Astrocyte (in vitro differentiated cells and primary cell): Measurements from ENCODE around the gene HPS5. TPM values are rescaled to one million over a fixed set of nuclear protein-coding genes. Genes with fewer than 3 reads are reported as not detected.

Experiments used
- DNase-seq: peaks from one replicate; pipeline ENCODE4 v3.0.0-alpha.2; 2010; ENCODE audit warnings: low read depth
- FAIRE-seq: peaks from 2 replicates; lab custom pipeline; 2011; peaks lifted over from hg19 to GRCh38; lab: Jason Lieb, UNC
- H2AFZ ChIP-seq: 2 replicates; pipeline ENCODE4 v1.6.0; 2012; ENCODE audit warnings: low read depth, low read length, inconsistent platforms
- H3K27ac ChIP-seq: 2 replicates; pipeline ENCODE4 v1.5.1; 2011; ENCODE audit warnings: low read depth, low read length, inconsistent platforms
- H3K27me3 ChIP-seq: 2 replicates; pipeline ENCODE4 v1.6.0; 2011; ENCODE audit warnings: low read length, inconsistent platforms; ENCODE audit not compliant: insufficient read depth
- H3K36me3 ChIP-seq: 2 replicates; pipeline ENCODE4 v1.5.1; 2011; ENCODE audit warnings: low read length, inconsistent platforms; ENCODE audit not compliant: insufficient read depth
- H3K4me1 ChIP-seq: 2 replicates; pipeline ENCODE4 v1.5.1; 2011; ENCODE audit warnings: low read length, inconsistent platforms; ENCODE audit not compliant: insufficient read depth
- H3K4me2 ChIP-seq: 2 replicates; pipeline ENCODE4 v1.6.0; 2012; ENCODE audit warnings: low read length, inconsistent platforms
- H3K4me3 ChIP-seq: 2 replicates; pipeline ENCODE4 v1.5.1; 2011; ENCODE audit warnings: low read depth, mild to moderate bottlenecking, low read length, inconsistent platforms; ENCODE audit not compliant: insufficient read depth
- H3K79me2 ChIP-seq: 2 replicates; pipeline ENCODE4 v1.6.0; 2012; ENCODE audit warnings: mild to moderate bottlenecking, low read length, inconsistent platforms; ENCODE audit not compliant: insufficient read depth
- H3K9ac ChIP-seq: 2 replicates; pipeline ENCODE4 v1.6.0; 2012; ENCODE audit warnings: mild to moderate bottlenecking, low read length, inconsistent platforms
- H3K9me3 ChIP-seq: 2 replicates; pipeline ENCODE4 v1.5.1; 2012; ENCODE audit warnings: low read depth, mild to moderate bottlenecking, low read length, inconsistent platforms; ENCODE audit not compliant: insufficient read depth
- H4K20me1 ChIP-seq: 2 replicates; pipeline ENCODE4 v1.6.0; 2012; ENCODE audit warnings: low read length, inconsistent platforms; ENCODE audit not compliant: insufficient read depth
- H3K27ac Mint-ChIP-seq: one replicate; pipeline ENCODE4 v1.8.0; 2021; ENCODE audit warnings: mild to moderate bottlenecking, mixed read lengths; ENCODE audit not compliant: unreplicated experiment
- H3K27me3 Mint-ChIP-seq: one replicate; pipeline ENCODE4 v1.8.0; 2021; ENCODE audit warnings: low read depth, mixed read lengths; ENCODE audit not compliant: unreplicated experiment
- H3K36me3 Mint-ChIP-seq: one replicate; pipeline ENCODE4 v1.8.0; 2021; ENCODE audit warnings: low read depth, mixed read lengths; ENCODE audit not compliant: unreplicated experiment
- H3K4me1 Mint-ChIP-seq: one replicate; pipeline ENCODE4 v1.8.0; 2021; ENCODE audit warnings: low read depth, mixed read lengths; ENCODE audit not compliant: unreplicated experiment
- H3K4me3 Mint-ChIP-seq: one replicate; pipeline ENCODE4 v1.8.0; 2021; ENCODE audit warnings: mild to moderate bottlenecking, moderate library complexity, mixed read lengths; ENCODE audit not compliant: unreplicated experiment
- H3K9me3 Mint-ChIP-seq: one replicate; pipeline ENCODE4 v1.8.0; 2021; ENCODE audit warnings: mild to moderate bottlenecking, mixed read lengths; ENCODE audit not compliant: unreplicated experiment
- CTCF ChIP-seq: IDR thresholded peaks from 2 replicates; pipeline ENCODE4 v1.5.1; 2011; ENCODE audit warnings: low read depth, mild to moderate bottlenecking, inconsistent platforms, low read length, moderate library complexity; ENCODE audit not compliant: insufficient read depth
- EZH2 ChIP-seq: IDR thresholded peaks from 2 replicates; pipeline ENCODE4 v1.6.1; 2012; ENCODE audit warnings: mild to moderate bottlenecking, low read length, inconsistent platforms; ENCODE audit not compliant: insufficient read depth
- total RNA-seq: library from RNA; stranded (reverse); gene quantifications from 2 replicates; pipeline ENCODE4 v1.2.1, GENCODE V29; 2021

The HPS5 gene
- total RNA-seq, 1 donor from 2014 or later = 22.6 TPM

- Histone ChIP-seq H3K27me3 (no peaks in the 10 kb centered on the region), H3K79me2 (no peaks in the 10 kb centered on the region), H3K27ac (no peak overlapping the region), H3K9ac (no peak overlapping the region), H3K4me1 (no peaks in the 10 kb centered on the region), H3K4me3 (no peak overlapping the region), H3K36me3 (peaks cover 47% of the 10 kb centered on the region), H3K4me2 (no peak overlapping the region), H3K9me3 (no peaks in the 10 kb centered on the region), H4K20me1 (no peaks in the 10 kb centered on the region), H2AFZ (no peak overlapping the region)
- Mint-ChIP-seq H3K4me1 (no peaks in the 10 kb centered on the region), H3K9me3 (no peaks in the 10 kb centered on the region), H3K27me3 (no peaks in the 10 kb centered on the region), H3K4me3 (no peak overlapping the region), H3K27ac (peak overlapping the region; percentile 26), H3K36me3 (no peaks in the 10 kb centered on the region)
- DNase-seq (no peak), FAIRE-seq (no peak)
- no peak for TF ChIP-seq EZH2
Observed at GRCh38 chr11:18361154-18361553, 39.2 kb upstream of the HPS5 start.

GRCh38 chr11:18358646-18359045 is 36.7 kb upstream of the HPS5 start:
- FAIRE-seq = no peak
- H3K36me3 ChIP-seq = peaks cover 39% of the 10 kb centered on the region
- TF ChIP-seq EZH2 = no peak

GRCh38 chr11:18352581-18352980 is 30.6 kb upstream of the HPS5 start:
- H3K4me1 ChIP-seq = peaks cover 1% of the 10 kb centered on the region
- FAIRE-seq (peak; percentile 23), DNase-seq (no peak)
- no peaks in the 10 kb centered on the region for H3K79me2 ChIP-seq
- H3K4me3 ChIP-seq = no peak overlapping the region
- no peaks in the 10 kb centered on the region for H3K27me3 Mint-ChIP-seq
- H2AFZ ChIP-seq = no peak overlapping the region
- no peaks in the 10 kb centered on the region for H4K20me1 ChIP-seq
- no peaks in the 10 kb centered on the region for H3K9me3 Mint-ChIP-seq
- H3K9me3 ChIP-seq = no peaks in the 10 kb centered on the region
- H3K27me3 ChIP-seq = no peaks in the 10 kb centered on the region
- no peak overlapping the region for H3K27ac Mint-ChIP-seq
- peaks cover 4% of the 10 kb centered on the region for H3K36me3 Mint-ChIP-seq
- peaks cover 18% of the 10 kb centered on the region for H3K36me3 ChIP-seq
- no peak overlapping the region for H3K4me3 Mint-ChIP-seq
- H3K27ac ChIP-seq = no peak overlapping the region
- TF ChIP-seq EZH2 (no peak), CTCF (no peak)
- peaks cover 2% of the 10 kb centered on the region for H3K4me1 Mint-ChIP-seq
- no peak overlapping the region for H3K9ac ChIP-seq
- H3K4me2 ChIP-seq = no peak overlapping the region

More at GRCh38 chr11:18358646-18359045, 36.7 kb upstream of the HPS5 start:
- no peaks in the 10 kb centered on the region for H3K4me1 Mint-ChIP-seq
- no peaks in the 10 kb centered on the region for H3K4me1 ChIP-seq
- no peak for DNase-seq
- H3K9me3 ChIP-seq = no peaks in the 10 kb centered on the region
- H3K36me3 Mint-ChIP-seq = peaks cover 3% of the 10 kb centered on the region
- no peak overlapping the region for H3K4me3 ChIP-seq
- H3K9me3 Mint-ChIP-seq = no peaks in the 10 kb centered on the region
- H3K27ac Mint-ChIP-seq = no peak overlapping the region
- H3K4me2 ChIP-seq = no peak overlapping the region
- H3K27me3 Mint-ChIP-seq = no peaks in the 10 kb centered on the region
- H3K27ac ChIP-seq = no peak overlapping the region
- no peaks in the 10 kb centered on the region for H3K27me3 ChIP-seq
- no peak overlapping the region for H3K9ac ChIP-seq
- no peak overlapping the region for H2AFZ ChIP-seq
- H3K79me2 ChIP-seq = no peaks in the 10 kb centered on the region
- H4K20me1 ChIP-seq = no peaks in the 10 kb centered on the region
- no peak overlapping the region for H3K4me3 Mint-ChIP-seq
